Neutrophil (primary cell): Measurements from ENCODE around the gene KRTAP25-1.

Experiments
- H3K27ac ChIP-seq: fragments of 200-600 bp; sonication (generic); 2 replicates; pipeline ENCODE4 v1.5.1; 2016; ENCODE audit warnings: mild to moderate bottlenecking, moderate library complexity
- H3K27me3 ChIP-seq: fragments of 200-600 bp; sonication (generic); 2 replicates; pipeline ENCODE4 v1.6.0; 2016; ENCODE audit warnings: mild to moderate bottlenecking
- H3K36me3 ChIP-seq: fragments of 200-600 bp; sonication (generic); 2 replicates; pipeline ENCODE4 v1.5.1; 2017
- H3K4me1 ChIP-seq, 2 experiments: fragments of 200-600 bp in 1 of 2; sonication (generic) in 1 of 2; 1 replicate in 1 of 2; 2 replicates in 1 of 2; pipeline versions ENCODE4 v1.5.1 to v1.6.1; 2013 to 2016; ENCODE audit warnings: low read depth in 1 of 2, low read length in 1 of 2, mild to moderate bottlenecking in 1 of 2, moderate library complexity in 1 of 2; ENCODE audit not compliant: control insufficient read depth in 1 of 2, insufficient read depth in 1 of 2
- H3K4me3 ChIP-seq, 2 experiments: fragments of 200-600 bp in 1 of 2; sonication (generic) in 1 of 2; 1 replicate in 1 of 2; 2 replicates in 1 of 2; pipeline ENCODE4 v1.5.1; 2013 to 2016; ENCODE audit warnings: low read depth in 1 of 2, low read length in 1 of 2, mild to moderate bottlenecking in 1 of 2, moderate library complexity in 1 of 2
- H3K9me3 ChIP-seq: fragments of 200-600 bp; sonication (generic); 2 replicates; pipeline ENCODE4 v1.5.1; 2016
- CTCF ChIP-seq: fragments of 200-600 bp; sonication (generic); IDR thresholded peaks from 2 replicates; pipeline ENCODE4 v1.5.1; 2016; ENCODE audit warnings: antibody characterized with exemption

KRTAP25-1 gene

GRCh38 chr21:30269803-30270530 is 19.3 kb downstream of the KRTAP25-1 start:
- H3K27me3 ChIP-seq = no peaks in the 10 kb centered on the region
- TF ChIP-seq CTCF = no peak
- H3K9me3 ChIP-seq = no peaks in the 10 kb centered on the region
- H3K4me1 ChIP-seq = no peaks in the 10 kb centered on the region
- H3K27ac ChIP-seq = no peak overlapping the region
- no peaks in the 10 kb centered on the region for H3K36me3 ChIP-seq
- no peak overlapping the region for H3K4me3 ChIP-seq

GRCh38 chr21:30268608-30269197 is 20.6 kb downstream of the KRTAP25-1 start:
- no peak overlapping the region for H3K4me3 ChIP-seq
- H3K4me1 ChIP-seq = no peaks in the 10 kb centered on the region
- TF ChIP-seq CTCF = no peak

GRCh38 chr21:30257773-30258172 is 31.5 kb downstream of the KRTAP25-1 start:
- H3K9me3 ChIP-seq = no peaks in the 10 kb centered on the region
- H3K27me3 ChIP-seq = no peaks in the 10 kb centered on the region
- TF ChIP-seq CTCF = no peak
- H3K36me3 ChIP-seq = no peaks in the 10 kb centered on the region
- H3K27ac ChIP-seq = no peak overlapping the region
- no peak overlapping the region for H3K4me3 ChIP-seq
- no peaks in the 10 kb centered on the region for H3K4me1 ChIP-seq

More at GRCh38 chr21:30268608-30269197, 20.6 kb downstream of the KRTAP25-1 start:
- Histone ChIP-seq H3K9me3 (no peaks in the 10 kb centered on the region), H3K27ac (no peak overlapping the region), H3K27me3 (no peaks in the 10 kb centered on the region), H3K36me3 (no peaks in the 10 kb centered on the region)

- H3K9me3 ChIP-seq = no peaks in the 10 kb centered on the region
- H3K36me3 ChIP-seq = no peaks in the 10 kb centered on the region
- H3K4me1 ChIP-seq = no peaks in the 10 kb centered on the region
- no peaks in the 10 kb centered on the region for H3K27me3 ChIP-seq
- TF ChIP-seq CTCF = no peak
- no peak overlapping the region for H3K4me3 ChIP-seq
- no peak overlapping the region for H3K27ac ChIP-seq
Measured at GRCh38 chr21:30256100-30256499, 33.2 kb downstream of the KRTAP25-1 start.

- no peaks in the 10 kb centered on the region for H3K27me3 ChIP-seq
- no peak overlapping the region for H3K4me3 ChIP-seq
- H3K36me3 ChIP-seq = no peaks in the 10 kb centered on the region
- H3K9me3 ChIP-seq = no peaks in the 10 kb centered on the region
- no peak overlapping the region for H3K27ac ChIP-seq
- TF ChIP-seq CTCF = no peak
- H3K4me1 ChIP-seq = no peaks in the 10 kb centered on the region
Measured at GRCh38 chr21:30255679-30256078, 33.6 kb downstream of the KRTAP25-1 start.
